Neural progenitor cell (in vitro differentiated cells): ENCODE results near the gene NRP1.

ENCODE experiments used
- EZH2 ChIP-seq: fragments of 200-600 bp; sonication (generic); IDR thresholded peaks from 2 replicates; pipeline ENCODE4 v1.6.1; 2017; ENCODE audit warnings: antibody characterized with exemption, mild to moderate bottlenecking, moderate library complexity
- EZH2phosphoT487 ChIP-seq: fragments of 200-600 bp; sonication (generic); IDR thresholded peaks from 2 replicates; pipeline ENCODE4 v1.6.1; 2017; ENCODE audit warnings: antibody characterized with exemption
- TF ChIP-seq, protein P1 (sequence below): fragments of 200-600 bp; sonication (generic); IDR thresholded peaks from 2 replicates; pipeline ENCODE4 v1.5.1; 2017; ENCODE audit warnings: antibody characterized with exemption, mild to moderate bottlenecking

DNA sequence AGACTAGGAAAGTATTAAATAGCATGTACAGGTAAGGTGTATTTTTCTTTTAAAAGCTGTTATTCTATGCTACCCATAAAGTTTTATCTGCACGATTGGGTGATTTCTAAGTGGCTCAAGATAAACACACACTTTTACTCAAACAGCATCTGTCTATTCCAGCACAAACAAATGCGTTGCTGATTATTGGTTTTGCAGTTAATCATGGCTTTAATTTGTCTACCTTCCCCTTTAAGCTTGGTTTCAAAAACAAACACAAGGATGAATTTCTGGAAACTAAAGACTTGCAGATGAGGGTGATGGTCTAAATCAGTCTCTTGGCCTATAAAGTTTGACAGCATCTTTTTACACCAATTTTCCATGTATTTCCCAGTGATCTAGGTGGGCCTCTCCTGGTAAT, 94.2 kb downstream of the NRP1 start:
- TF ChIP-seq, protein P1, sequence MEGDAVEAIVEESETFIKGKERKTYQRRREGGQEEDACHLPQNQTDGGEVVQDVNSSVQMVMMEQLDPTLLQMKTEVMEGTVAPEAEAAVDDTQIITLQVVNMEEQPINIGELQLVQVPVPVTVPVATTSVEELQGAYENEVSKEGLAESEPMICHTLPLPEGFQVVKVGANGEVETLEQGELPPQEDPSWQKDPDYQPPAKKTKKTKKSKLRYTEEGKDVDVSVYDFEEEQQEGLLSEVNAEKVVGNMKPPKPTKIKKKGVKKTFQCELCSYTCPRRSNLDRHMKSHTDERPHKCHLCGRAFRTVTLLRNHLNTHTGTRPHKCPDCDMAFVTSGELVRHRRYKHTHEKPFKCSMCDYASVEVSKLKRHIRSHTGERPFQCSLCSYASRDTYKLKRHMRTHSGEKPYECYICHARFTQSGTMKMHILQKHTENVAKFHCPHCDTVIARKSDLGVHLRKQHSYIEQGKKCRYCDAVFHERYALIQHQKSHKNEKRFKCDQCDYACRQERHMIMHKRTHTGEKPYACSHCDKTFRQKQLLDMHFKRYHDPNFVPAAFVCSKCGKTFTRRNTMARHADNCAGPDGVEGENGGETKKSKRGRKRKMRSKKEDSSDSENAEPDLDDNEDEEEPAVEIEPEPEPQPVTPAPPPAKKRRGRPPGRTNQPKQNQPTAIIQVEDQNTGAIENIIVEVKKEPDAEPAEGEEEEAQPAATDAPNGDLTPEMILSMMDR: no peak
- TF ChIP-seq EZH2: no peak
- TF ChIP-seq EZH2phosphoT487: no peak
